Lower lobe of right lung (tissue), 2 donors: ENCODE data around the gene FALEC. TPM values are rescaled to one million over a fixed set of nuclear protein-coding genes. Genes with fewer than 3 reads are reported as not detected.
A peak's percentile ranks its signal among the peaks of the same experiment; 100 is the strongest.

ENCODE experiments used
- ATAC-seq, 2 donors: fragments of 200-7000 bp; cut with Tn5 transposase; one replicate each; pipeline ENCODE4 v1.9.1; 2020 to 2022; ENCODE audit warnings: mild to moderate bottlenecking in 2 of 2, moderate library complexity in 2 of 2
- DNase-seq: peaks from one replicate; pipeline ENCODE4 v3.0.0-alpha.2; 2020
- H3K27ac ChIP-seq: fragments of 200-600 bp; one replicate; pipeline ENCODE4 v1.8.0; 2022
- H3K27me3 ChIP-seq: fragments of 200-600 bp; one replicate; pipeline ENCODE4 v1.8.0; 2022; ENCODE audit warnings: low read depth
- H3K36me3 ChIP-seq: fragments of 200-600 bp; one replicate; pipeline ENCODE4 v1.8.0; 2022; ENCODE audit warnings: mild to moderate bottlenecking
- H3K4me1 ChIP-seq: fragments of 200-600 bp; one replicate; pipeline ENCODE4 v1.8.0; 2022
- H3K4me3 ChIP-seq: fragments of 200-600 bp; one replicate; pipeline ENCODE4 v1.8.0; 2022; ENCODE audit warnings: mild to moderate bottlenecking
- H3K9me3 ChIP-seq: fragments of 200-600 bp; one replicate; pipeline ENCODE4 v1.8.0; 2022
- intact Hi-C: fragments of 100-400 bp; cut with DNase I; formaldehyde crosslinking; loops from one replicate; pipeline ENCODE4 v1.11.0; 2022
- total RNA-seq: library from RNA; stranded (reverse); fragmentation: NEBNext Ultra II Directional; extraction: Animal tissue kit (Norgen Biotek cat#: 25700); gene quantifications from one replicate; pipeline ENCODE4 v1.2.1, GENCODE V29; 2021
- TF ChIP-seq, protein P1 (sequence below): fragments of 200-600 bp; IDR thresholded peaks from one replicate; pipeline ENCODE4 v1.8.0; 2022; ENCODE audit warnings: antibody characterized with exemption, mild to moderate bottlenecking
- donor health status: DM: no; HTN: yes; CAD: no; lungs with severe emphysema.

Gene FALEC
- total RNA-seq, 1 donor from 2014 or later = not detected

DNA sequence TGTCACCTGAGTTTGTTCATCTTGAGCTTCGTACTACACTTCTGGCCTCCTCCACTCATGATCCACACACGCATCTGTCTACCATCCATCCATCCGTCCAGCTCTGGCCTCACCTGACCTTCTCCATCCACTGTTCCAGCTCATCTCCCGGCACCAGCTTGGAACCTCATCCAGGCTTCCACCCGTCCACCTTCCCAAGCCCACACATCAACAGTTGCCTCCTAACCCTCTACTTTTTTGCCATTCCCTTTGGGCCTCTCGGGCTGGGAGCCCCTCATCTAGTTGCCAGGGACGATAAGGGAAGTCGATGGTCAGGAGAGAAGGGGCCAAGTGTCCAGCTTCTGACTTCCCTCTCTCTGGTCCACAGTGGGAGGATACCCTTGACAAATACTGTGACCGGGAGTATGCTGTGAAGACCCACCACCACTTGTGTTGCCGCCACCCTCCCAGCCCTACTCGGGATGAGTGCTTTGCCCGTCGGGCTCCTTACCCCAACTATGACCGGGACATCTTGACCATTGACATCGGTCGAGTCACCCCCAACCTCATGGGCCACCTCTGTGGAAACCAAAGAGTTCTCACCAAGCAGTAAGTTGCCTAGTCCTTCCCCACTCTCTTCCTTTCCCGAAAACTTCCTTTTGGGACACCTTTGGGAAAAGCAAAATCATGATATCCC lies 3.4 kb upstream of the FALEC start:
- TF ChIP-seq, protein P1, sequence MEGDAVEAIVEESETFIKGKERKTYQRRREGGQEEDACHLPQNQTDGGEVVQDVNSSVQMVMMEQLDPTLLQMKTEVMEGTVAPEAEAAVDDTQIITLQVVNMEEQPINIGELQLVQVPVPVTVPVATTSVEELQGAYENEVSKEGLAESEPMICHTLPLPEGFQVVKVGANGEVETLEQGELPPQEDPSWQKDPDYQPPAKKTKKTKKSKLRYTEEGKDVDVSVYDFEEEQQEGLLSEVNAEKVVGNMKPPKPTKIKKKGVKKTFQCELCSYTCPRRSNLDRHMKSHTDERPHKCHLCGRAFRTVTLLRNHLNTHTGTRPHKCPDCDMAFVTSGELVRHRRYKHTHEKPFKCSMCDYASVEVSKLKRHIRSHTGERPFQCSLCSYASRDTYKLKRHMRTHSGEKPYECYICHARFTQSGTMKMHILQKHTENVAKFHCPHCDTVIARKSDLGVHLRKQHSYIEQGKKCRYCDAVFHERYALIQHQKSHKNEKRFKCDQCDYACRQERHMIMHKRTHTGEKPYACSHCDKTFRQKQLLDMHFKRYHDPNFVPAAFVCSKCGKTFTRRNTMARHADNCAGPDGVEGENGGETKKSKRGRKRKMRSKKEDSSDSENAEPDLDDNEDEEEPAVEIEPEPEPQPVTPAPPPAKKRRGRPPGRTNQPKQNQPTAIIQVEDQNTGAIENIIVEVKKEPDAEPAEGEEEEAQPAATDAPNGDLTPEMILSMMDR = no peak
- Histone ChIP-seq H3K36me3 (peaks cover under 1% of the 10 kb centered on the region), H3K9me3 (no peaks in the 10 kb centered on the region), H3K27ac (no peak overlapping the region), H3K4me1 (peaks cover 30% of the 10 kb centered on the region), H3K27me3 (no peaks in the 10 kb centered on the region), H3K4me3 (no peak overlapping the region)
- intact Hi-C loops = no loop called here
- ATAC-seq = no peak
- DNase-seq = no peak

DNA sequence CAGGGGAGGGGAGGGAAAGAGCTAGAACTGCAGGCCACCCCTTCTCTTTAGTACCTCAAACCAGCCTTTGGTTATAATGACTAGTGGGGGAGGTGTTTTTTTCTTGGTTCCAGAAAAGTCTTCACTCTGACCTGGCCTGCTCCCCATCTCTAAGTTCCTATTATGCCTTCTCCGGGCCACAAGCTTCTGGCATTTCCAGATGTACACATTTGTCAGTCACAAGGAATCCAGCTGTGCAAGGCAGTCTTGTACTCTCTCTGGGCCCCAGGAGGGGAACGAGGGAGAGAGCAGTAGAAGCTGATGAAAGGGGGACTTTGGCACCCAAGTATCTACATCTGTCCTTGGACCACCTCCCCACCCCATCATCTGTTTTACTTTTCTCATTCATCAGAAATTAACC lies 2.7 kb upstream of the FALEC start:
- no peaks in the 10 kb centered on the region for H3K27me3 ChIP-seq
- TF ChIP-seq, protein P1 = no peak
- ATAC-seq (no peak), DNase-seq (no peak)
- intact Hi-C loops = no loop called here
- H3K9me3 ChIP-seq = no peaks in the 10 kb centered on the region
- H3K36me3 ChIP-seq = no peaks in the 10 kb centered on the region
- no peak overlapping the region for H3K4me3 ChIP-seq
- no peak overlapping the region for H3K27ac ChIP-seq
- peaks cover 26% of the 10 kb centered on the region for H3K4me1 ChIP-seq

DNA sequence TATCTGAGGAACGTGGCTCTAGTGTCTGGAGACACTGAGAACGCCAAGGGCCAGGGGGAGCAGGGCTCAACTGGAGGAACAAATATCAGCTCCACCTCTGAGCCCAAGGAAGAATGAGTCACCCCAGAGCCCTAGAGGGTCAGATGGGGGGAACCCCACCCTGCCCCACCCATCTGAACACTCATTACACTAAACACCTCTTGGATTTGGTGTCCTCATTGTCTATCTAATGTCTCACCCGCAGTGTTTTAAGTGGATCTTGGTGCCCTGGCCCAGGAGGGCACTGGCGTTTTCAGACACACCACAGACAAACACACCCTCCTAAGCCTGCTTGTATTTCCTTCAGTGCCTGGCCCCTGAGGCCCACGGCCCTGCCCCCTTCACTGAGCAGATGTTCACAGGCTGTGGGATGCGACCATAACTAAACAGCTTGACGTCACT lies 2.2 kb upstream of the FALEC start:
- no peaks in the 10 kb centered on the region for H3K27me3 ChIP-seq
- DNase-seq (no peak), ATAC-seq (no peak)
- intact Hi-C loops = no loop called here
- peaks cover 21% of the 10 kb centered on the region for H3K4me1 ChIP-seq
- TF ChIP-seq, protein P1 = no peak
- no peaks in the 10 kb centered on the region for H3K36me3 ChIP-seq
- no peaks in the 10 kb centered on the region for H3K9me3 ChIP-seq
- H3K4me3 ChIP-seq = no peak overlapping the region
- no peak overlapping the region for H3K27ac ChIP-seq

GRCh38 chr1:150514260-150514659 lies 1.3 kb upstream of the FALEC start:
- Histone ChIP-seq H3K36me3 (no peaks in the 10 kb centered on the region), H3K27ac (no peak overlapping the region), H3K4me1 (peaks cover 12% of the 10 kb centered on the region), H3K9me3 (no peaks in the 10 kb centered on the region), H3K27me3 (no peaks in the 10 kb centered on the region), H3K4me3 (no peak overlapping the region)
- no peak for DNase-seq
- TF ChIP-seq, protein P1 = no peak
- ATAC-seq = no peak
- intact Hi-C loops = no loop called here

DNA sequence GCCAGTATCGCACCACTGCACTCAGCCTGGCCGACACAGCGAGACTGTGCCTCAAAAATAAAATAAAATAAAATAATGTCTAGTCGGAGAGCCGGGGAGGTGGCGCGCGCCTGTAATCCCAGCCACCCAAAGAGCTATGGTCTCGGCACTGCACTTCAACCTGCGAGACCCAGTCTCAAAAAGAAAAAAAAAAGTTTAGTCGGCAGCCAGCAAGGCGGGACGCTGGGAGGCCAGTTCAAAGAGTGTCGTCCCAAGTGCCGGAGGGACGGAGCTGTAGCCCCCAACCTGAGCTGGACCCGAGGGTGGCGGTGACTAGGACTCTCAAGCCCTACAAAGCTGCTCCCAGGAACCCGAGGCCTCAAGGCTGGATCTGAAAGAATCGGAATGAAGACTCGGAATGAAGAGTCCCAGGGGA lies 632 bp upstream of the FALEC start:
- intact Hi-C loops = no loop called here
- TF ChIP-seq, protein P1 = no peak
- ATAC-seq (no peak), DNase-seq (no peak)
- Histone ChIP-seq H3K36me3 (no peaks in the 10 kb centered on the region), H3K4me1 (peaks cover 10% of the 10 kb centered on the region), H3K27ac (peak overlapping the region; percentile 83), H3K4me3 (peak overlapping the region; percentile 76), H3K9me3 (no peaks in the 10 kb centered on the region), H3K27me3 (no peaks in the 10 kb centered on the region)
